ENCODE data around the gene COL5A2.

The COL5A2 gene

GRCh38 chr2:189138800-189139199, 40.8 kb downstream of the COL5A2 start:
- in situ Hi-C loops (cut with HindIII; ENCODE audit: low pct_ligation_motif_present, low sequenced_read_pairs), result no loop called here
- no peak overlapping the region for H3K27ac ChIP-seq
- H3K4me3 ChIP-seq (ENCODE audit: low read depth, low read length), result no peak overlapping the region
- DNase-seq, result no peak
- H3K36me3 ChIP-seq (replicated peaks), result peaks cover 5% of the 10 kb centered on the region
- TF ChIP-seq CTCF (IDR thresholded peaks at IDR 0.05; ENCODE audit: low read depth, low read length, missing control alignments), result no peak
- no peaks in the 10 kb centered on the region for H3K27me3 ChIP-seq (replicated peaks)

- H3K4me3 ChIP-seq (ENCODE audit: low read depth, low read length), result no peak overlapping the region
- no peak for TF ChIP-seq CTCF (IDR thresholded peaks at IDR 0.05; ENCODE audit: low read depth, low read length, missing control alignments)
- no peak overlapping the region for H3K27ac ChIP-seq
- no peak for DNase-seq
- H3K27me3 ChIP-seq (replicated peaks), result no peaks in the 10 kb centered on the region
- in situ Hi-C loops (cut with HindIII; ENCODE audit: low pct_ligation_motif_present, low sequenced_read_pairs), result no loop called here
- H3K36me3 ChIP-seq (replicated peaks), result peaks cover 8% of the 10 kb centered on the region
Measured at GRCh38 chr2:189137519-189137918, 42.0 kb downstream of the COL5A2 start.

- Histone ChIP-seq H3K27ac (no peak overlapping the region), H3K27me3 (replicated peaks) (no peaks in the 10 kb centered on the region), H3K36me3 (replicated peaks) (peaks cover 8% of the 10 kb centered on the region), H3K4me3 (ENCODE audit: low read depth, low read length) (no peak overlapping the region)
- in situ Hi-C loops (cut with HindIII; ENCODE audit: low pct_ligation_motif_present, low sequenced_read_pairs), result no loop called here
- TF ChIP-seq CTCF (IDR thresholded peaks at IDR 0.05; ENCODE audit: low read depth, low read length, missing control alignments), result no peak
- no peak for DNase-seq
Measured at GRCh38 chr2:189134485-189134884, 45.1 kb downstream of the COL5A2 start.

GRCh38 chr2:189131991-189132390, 47.6 kb downstream of the COL5A2 start:
- in situ Hi-C loops (cut with HindIII; ENCODE audit: low pct_ligation_motif_present, low sequenced_read_pairs), result no loop called here
- TF ChIP-seq CTCF (IDR thresholded peaks at IDR 0.05; ENCODE audit: low read depth, low read length, missing control alignments), result no peak

GRCh38 chr2:189129971-189130370, 49.6 kb downstream of the COL5A2 start:
- Histone ChIP-seq H3K27me3 (replicated peaks) (no peaks in the 10 kb centered on the region), H3K36me3 (replicated peaks) (peaks cover 17% of the 10 kb centered on the region), H3K4me3 (ENCODE audit: low read depth, low read length) (no peak overlapping the region), H3K27ac (peak overlapping the region; percentile 98)
- no peak for TF ChIP-seq CTCF (IDR thresholded peaks at IDR 0.05; ENCODE audit: low read depth, low read length, missing control alignments)
- in situ Hi-C loops (cut with HindIII; ENCODE audit: low pct_ligation_motif_present, low sequenced_read_pairs), result no loop called here
- peak; percentile 65 for DNase-seq

More at GRCh38 chr2:189131991-189132390, 47.6 kb downstream of the COL5A2 start:
- H3K27me3 ChIP-seq (replicated peaks), result no peaks in the 10 kb centered on the region
- peaks cover 15% of the 10 kb centered on the region for H3K36me3 ChIP-seq (replicated peaks)
- H3K4me3 ChIP-seq (ENCODE audit: low read depth, low read length), result no peak overlapping the region
- no peak for DNase-seq
- H3K27ac ChIP-seq, result peak overlapping the region; percentile 98

- no peak for DNase-seq
- peak overlapping the region; percentile 98 for H3K27ac ChIP-seq
- in situ Hi-C loops (cut with HindIII; ENCODE audit: low pct_ligation_motif_present, low sequenced_read_pairs), result no loop called here
Measured at GRCh38 chr2:189128970-189129369, 50.6 kb downstream of the COL5A2 start.

More at GRCh38 chr2:189128970-189129369, 50.6 kb downstream of the COL5A2 start:
- no peak overlapping the region for H3K4me3 ChIP-seq (ENCODE audit: low read depth, low read length)
- no peak for TF ChIP-seq CTCF (IDR thresholded peaks at IDR 0.05; ENCODE audit: low read depth, low read length, missing control alignments)
- no peaks in the 10 kb centered on the region for H3K27me3 ChIP-seq (replicated peaks)
- peaks cover 14% of the 10 kb centered on the region for H3K36me3 ChIP-seq (replicated peaks)

Data from brain microvascular endothelial cell (primary cell).